OCI-LY7 (cell line): ENCODE data around the gene DENND2D. TPM values are rescaled to one million over a fixed set of nuclear protein-coding genes. Genes with fewer than 3 reads are reported as not detected.

Experiments
- BruUV-seq: library from RNA; stranded (reverse); fragments of 400-500 nt; replicated peaks from 2 replicates; lab custom pipeline; 2021; lab: Mats Ljungman, UMichigan
- CTCF ChIA-PET: fragments of 300-600 bp; sonication (Branson Sonifier 250); formaldehyde crosslinking; loops from one replicate; lab custom pipeline; 2022; ENCODE audit warnings: antibody characterized with exemption; ENCODE audit not compliant: unreplicated experiment; lab: Charles Lee
- POLR2A ChIA-PET: fragments of 300-600 bp; sonication (Branson Sonifier 250); formaldehyde crosslinking; loops from one replicate; lab custom pipeline; 2022; ENCODE audit warnings: antibody characterized with exemption; lab: Charles Lee
- DNase-seq: peaks from one replicate; pipeline ENCODE4 v3.0.0-alpha.2; 2015; ENCODE audit warnings: low spot score
- H2AFZ ChIP-seq: fragments of 200-600 bp; sonication (generic), shearing (Covaris generic); 2 replicates; pipeline ENCODE4 v1.6.1; 2014; ENCODE audit warnings: mild to moderate bottlenecking, antibody characterized with exemption, low read length, moderate library complexity
- H3K27ac ChIP-seq: fragments of 200-600 bp; sonication (generic); 2 replicates; pipeline ENCODE4 v1.5.1; 2014; ENCODE audit warnings: mixed run types, low read depth, mild to moderate bottlenecking, moderate library complexity, low read length, inconsistent platforms; ENCODE audit not compliant: poor library complexity, severe bottlenecking
- H3K36me3 ChIP-seq: fragments of 200-600 bp; sonication (generic); 2 replicates; pipeline ENCODE4 v1.6.1; 2014; ENCODE audit warnings: mild to moderate bottlenecking, antibody characterized with exemption, low read length, moderate library complexity, mixed read lengths; ENCODE audit not compliant: insufficient read depth
- H3K4me1 ChIP-seq: fragments of 200-600 bp; sonication (generic); 2 replicates; pipeline ENCODE4 v1.5.1; 2014; ENCODE audit warnings: mild to moderate bottlenecking, low read length; ENCODE audit not compliant: insufficient read depth, poor library complexity, severe bottlenecking
- H3K4me2 ChIP-seq: fragments of 200-600 bp; sonication (generic); 2 replicates; pipeline ENCODE4 v1.6.1; 2014; ENCODE audit warnings: mild to moderate bottlenecking, low read length
- H3K4me3 ChIP-seq: fragments of 200-600 bp; sonication (generic); 2 replicates; pipeline ENCODE4 v1.5.1; 2014; ENCODE audit warnings: mild to moderate bottlenecking, low read depth, low read length; ENCODE audit not compliant: poor library complexity, severe bottlenecking
- H3K79me2 ChIP-seq: fragments of 200-600 bp; sonication (generic); 2 replicates; pipeline ENCODE4 v1.6.1; 2016; ENCODE audit warnings: low read depth, mild to moderate bottlenecking, low read length, moderate library complexity, mixed read lengths; ENCODE audit not compliant: insufficient read depth
- H3K9me2 ChIP-seq: fragments of 200-600 bp; sonication (generic); 2 replicates; pipeline ENCODE4 v1.6.1; 2016; ENCODE audit warnings: mild to moderate bottlenecking, low read length, mixed read lengths; ENCODE audit not compliant: insufficient read depth
- H3K9me3 ChIP-seq: fragments of 200-600 bp; sonication (generic); 2 replicates; pipeline ENCODE4 v1.6.1; 2014; ENCODE audit warnings: mild to moderate bottlenecking, mixed run types, low read length, mixed read lengths
- H4K20me1 ChIP-seq: fragments of 200-600 bp; sonication (generic); 2 replicates; pipeline ENCODE4 v1.6.1; 2014; ENCODE audit warnings: mild to moderate bottlenecking, antibody characterized with exemption, low read length, moderate library complexity, mixed read lengths; ENCODE audit not compliant: insufficient read depth
- CTCF ChIP-seq: fragments of 200-600 bp; sonication (generic); conservative IDR thresholded peaks from 2 replicates; pipeline ENCODE4 v1.5.1; 2014; ENCODE audit warnings: mild to moderate bottlenecking, antibody characterized with exemption, low read length, moderate library complexity, mixed read lengths
- EZH2phosphoT487 ChIP-seq: fragments of 200-600 bp; sonication (generic); IDR thresholded peaks from 2 replicates; pipeline ENCODE4 v1.6.1; 2018; ENCODE audit warnings: low read depth, borderline replicate concordance, mild to moderate bottlenecking, mixed run types, antibody characterized with exemption, low read length, moderate library complexity, mixed read lengths
- intact Hi-C: fragments of 100-400 bp; cut with micrococcal nuclease; formaldehyde crosslinking; loops from one replicate; pipeline ENCODE4 v1.10.0; 2022; ENCODE audit not compliant: unreplicated experiment
- total RNA-seq, 2 experiments: library from RNA; depleted of rRNA in 1 of 2; stranded (reverse); fragments of >200 nt in 1 of 2; shearing (Covaris generic) in 1 of 2; gene quantifications; 2 replicates each; pipeline ENCODE4 v1.2.3, GENCODE V29; 2014 to 2022

The DENND2D gene
- total RNA-seq, 2 experiments from 2014 or later = 9.8 to 39.9 TPM

- 0 out of 2 replicates have a peak, but pooled peaks cover 6% of the 10 kb centered on the region for H4K20me1 ChIP-seq
- H3K4me1 ChIP-seq = peaks cover 15% of the 10 kb centered on the region
- H3K4me3 ChIP-seq = no peak overlapping the region
- no peaks in the 10 kb centered on the region for H3K9me2 ChIP-seq
- H2AFZ ChIP-seq = no peak overlapping the region
- TF ChIP-seq CTCF (no peak), EZH2phosphoT487 (no peak)
- peaks cover 95% of the 10 kb centered on the region for H3K36me3 ChIP-seq
- peaks cover 20% of the 10 kb centered on the region; the same call in 1 of the 2 replicates for H3K9me3 ChIP-seq
- ChIA-PET CTCF (no interaction called here), POLR2A (interaction anchor here (0.6 to 2.9 kb wide), 4 partner anchors 11 to 272 kb away, joined by 3 to 15 read pairs (median 4); no protein-coding TSS in a partner anchor)
- no TSS peak for BruUV-seq
- no peak for DNase-seq
- intact Hi-C loops = no loop called here
- peaks cover 99% of the 10 kb centered on the region for H3K79me2 ChIP-seq
- no peak overlapping the region for H3K27ac ChIP-seq
- peak overlapping the region; percentile 3; the same call in 1 of the 2 replicates for H3K4me2 ChIP-seq
Measured at GRCh38 chr1:111154021-111154999, 46.1 kb downstream of the DENND2D start.

GRCh38 chr1:111151838-111152237 lies 48.6 kb downstream of the DENND2D start:
- no peak for DNase-seq
- Histone ChIP-seq H3K9me2 (no peaks in the 10 kb centered on the region), H3K4me2 (no peak overlapping the region), H3K36me3 (peaks cover 99% of the 10 kb centered on the region), H3K27ac (no peak overlapping the region), H3K4me3 (no peak overlapping the region), H3K4me1 (peaks cover 20% of the 10 kb centered on the region), H3K79me2 (peaks cover 100% of the 10 kb centered on the region), H2AFZ (no peak overlapping the region), H3K9me3 (peaks cover 20% of the 10 kb centered on the region; the same call in 1 of the 2 replicates), H4K20me1 (peaks cover 10% of the 10 kb centered on the region; the same call in 1 of the 2 replicates)
- TF ChIP-seq EZH2phosphoT487 (no peak), CTCF (no peak)
- no TSS peak for BruUV-seq
- intact Hi-C loops = no loop called here
- ChIA-PET POLR2A (interaction anchor here (1.5 to 2.7 kb wide), 3 partner anchors 9 to 68 kb away, joined by 4 to 12 read pairs (median 12); partner anchors contain the start of genes CEPT1 and DRAM2), CTCF (no interaction called here)
